T-helper 1 cell treated with Interleukin-12 subunit alpha and Interleukin-12 subunit beta and Interleukin-4 antibody, amounts not matched to agents 30 μg/mL and 1 μg/mL, for 36 hours (primary cell): Measurements from ENCODE around the gene MAP2K5.

Source experiments
- H3K27ac Mint-ChIP-seq: one replicate; pipeline ENCODE4 v1.8.0; 2021; ENCODE audit warnings: mild to moderate bottlenecking, mixed read lengths
- H3K27me3 Mint-ChIP-seq: one replicate; pipeline ENCODE4 v1.8.0; 2021; ENCODE audit warnings: low read depth, mixed read lengths
- H3K36me3 Mint-ChIP-seq: one replicate; pipeline ENCODE4 v1.8.0; 2021; ENCODE audit warnings: low read depth, mixed read lengths
- H3K4me1 Mint-ChIP-seq: one replicate; pipeline ENCODE4 v1.8.0; 2021; ENCODE audit warnings: low read depth, mixed read lengths
- H3K4me3 Mint-ChIP-seq: one replicate; pipeline ENCODE4 v1.8.0; 2021; ENCODE audit warnings: mild to moderate bottlenecking, moderate library complexity, mixed read lengths
- H3K9me3 Mint-ChIP-seq: one replicate; pipeline ENCODE4 v1.8.0; 2021; ENCODE audit warnings: mixed read lengths

The MAP2K5 gene

GRCh38 chr15:67544475-67544874 lies 2.0 kb downstream of the MAP2K5 start:
- Mint-ChIP-seq H3K9me3 (no peaks in the 10 kb centered on the region), H3K27me3 (no peaks in the 10 kb centered on the region), H3K4me3 (peak overlapping the region; percentile 16), H3K27ac (no peak overlapping the region), H3K4me1 (peaks cover 27% of the 10 kb centered on the region), H3K36me3 (peaks cover 6% of the 10 kb centered on the region)

GRCh38 chr15:67545864-67546263 lies 3.4 kb downstream of the MAP2K5 start:
- peaks cover 13% of the 10 kb centered on the region for H3K36me3 Mint-ChIP-seq
- H3K9me3 Mint-ChIP-seq: no peaks in the 10 kb centered on the region
- H3K4me1 Mint-ChIP-seq: peaks cover 22% of the 10 kb centered on the region
- H3K27me3 Mint-ChIP-seq: no peaks in the 10 kb centered on the region
- H3K4me3 Mint-ChIP-seq: no peak overlapping the region
- H3K27ac Mint-ChIP-seq: no peak overlapping the region

- Mint-ChIP-seq H3K27me3 (no peaks in the 10 kb centered on the region), H3K27ac (no peak overlapping the region), H3K36me3 (peaks cover 15% of the 10 kb centered on the region), H3K4me1 (peaks cover 17% of the 10 kb centered on the region), H3K4me3 (no peak overlapping the region), H3K9me3 (no peaks in the 10 kb centered on the region)
Observed at GRCh38 chr15:67547064-67547463, 4.6 kb downstream of the MAP2K5 start.

- peaks cover 17% of the 10 kb centered on the region for H3K4me1 Mint-ChIP-seq
Observed at GRCh38 chr15:67547836-67548235, 5.3 kb downstream of the MAP2K5 start.

GRCh38 chr15:67548236-67548852 lies 5.8 kb downstream of the MAP2K5 start:
- H3K4me1 Mint-ChIP-seq: peaks cover 14% of the 10 kb centered on the region

More at GRCh38 chr15:67547836-67548235, 5.3 kb downstream of the MAP2K5 start:
- Mint-ChIP-seq H3K27ac (no peak overlapping the region), H3K36me3 (peaks cover 15% of the 10 kb centered on the region), H3K27me3 (no peaks in the 10 kb centered on the region), H3K9me3 (no peaks in the 10 kb centered on the region), H3K4me3 (no peak overlapping the region)

GRCh38 chr15:67548862-67549651 lies 6.6 kb downstream of the MAP2K5 start:
- no peaks in the 10 kb centered on the region for H3K27me3 Mint-ChIP-seq
- peaks cover 11% of the 10 kb centered on the region for H3K4me1 Mint-ChIP-seq
- peaks cover 16% of the 10 kb centered on the region for H3K36me3 Mint-ChIP-seq
- no peaks in the 10 kb centered on the region for H3K9me3 Mint-ChIP-seq
- no peak overlapping the region for H3K4me3 Mint-ChIP-seq
- H3K27ac Mint-ChIP-seq: no peak overlapping the region

More at GRCh38 chr15:67548236-67548852, 5.8 kb downstream of the MAP2K5 start:
- H3K4me3 Mint-ChIP-seq: no peak overlapping the region
- no peaks in the 10 kb centered on the region for H3K27me3 Mint-ChIP-seq
- H3K27ac Mint-ChIP-seq: no peak overlapping the region
- peaks cover 16% of the 10 kb centered on the region for H3K36me3 Mint-ChIP-seq
- H3K9me3 Mint-ChIP-seq: no peaks in the 10 kb centered on the region

- Mint-ChIP-seq H3K9me3 (no peaks in the 10 kb centered on the region), H3K36me3 (peaks cover 19% of the 10 kb centered on the region), H3K4me3 (no peak overlapping the region), H3K27ac (no peak overlapping the region), H3K4me1 (peaks cover 6% of the 10 kb centered on the region), H3K27me3 (no peaks in the 10 kb centered on the region)
Observed at GRCh38 chr15:67549736-67550135, 7.2 kb downstream of the MAP2K5 start.

GRCh38 chr15:67550522-67550921 lies 8.0 kb downstream of the MAP2K5 start:
- Mint-ChIP-seq H3K27ac (no peak overlapping the region), H3K4me1 (peaks cover 2% of the 10 kb centered on the region), H3K27me3 (no peaks in the 10 kb centered on the region), H3K4me3 (no peak overlapping the region), H3K36me3 (peaks cover 18% of the 10 kb centered on the region), H3K9me3 (no peaks in the 10 kb centered on the region)

- peaks cover 2% of the 10 kb centered on the region for H3K4me1 Mint-ChIP-seq
- H3K4me3 Mint-ChIP-seq: no peak overlapping the region
- no peaks in the 10 kb centered on the region for H3K27me3 Mint-ChIP-seq
- no peaks in the 10 kb centered on the region for H3K9me3 Mint-ChIP-seq
- peaks cover 21% of the 10 kb centered on the region for H3K36me3 Mint-ChIP-seq
- no peak overlapping the region for H3K27ac Mint-ChIP-seq
Observed at GRCh38 chr15:67551207-67551743, 8.8 kb downstream of the MAP2K5 start.

GRCh38 chr15:67554580-67554979 lies 12.1 kb downstream of the MAP2K5 start:
- no peak overlapping the region for H3K4me3 Mint-ChIP-seq

GRCh38 chr15:67556976-67557570 lies 14.6 kb downstream of the MAP2K5 start:
- no peak overlapping the region for H3K27ac Mint-ChIP-seq
- H3K27me3 Mint-ChIP-seq: no peaks in the 10 kb centered on the region
- peaks cover 30% of the 10 kb centered on the region for H3K36me3 Mint-ChIP-seq

More at GRCh38 chr15:67554580-67554979, 12.1 kb downstream of the MAP2K5 start:
- H3K9me3 Mint-ChIP-seq: peaks cover 7% of the 10 kb centered on the region
- H3K4me1 Mint-ChIP-seq: no peaks in the 10 kb centered on the region
- H3K27ac Mint-ChIP-seq: no peak overlapping the region
- H3K27me3 Mint-ChIP-seq: no peaks in the 10 kb centered on the region
- H3K36me3 Mint-ChIP-seq: peaks cover 32% of the 10 kb centered on the region

GRCh38 chr15:67558502-67558901 lies 16.0 kb downstream of the MAP2K5 start:
- Mint-ChIP-seq H3K4me1 (no peaks in the 10 kb centered on the region), H3K27me3 (no peaks in the 10 kb centered on the region), H3K36me3 (peaks cover 31% of the 10 kb centered on the region), H3K4me3 (no peak overlapping the region), H3K27ac (no peak overlapping the region), H3K9me3 (peaks cover 7% of the 10 kb centered on the region)

More at GRCh38 chr15:67556976-67557570, 14.6 kb downstream of the MAP2K5 start:
- peaks cover 7% of the 10 kb centered on the region for H3K9me3 Mint-ChIP-seq
- no peak overlapping the region for H3K4me3 Mint-ChIP-seq
- no peaks in the 10 kb centered on the region for H3K4me1 Mint-ChIP-seq

GRCh38 chr15:67559158-67559557 lies 16.7 kb downstream of the MAP2K5 start:
- peaks cover 7% of the 10 kb centered on the region for H3K9me3 Mint-ChIP-seq
- no peaks in the 10 kb centered on the region for H3K27me3 Mint-ChIP-seq
- H3K27ac Mint-ChIP-seq: no peak overlapping the region
- no peak overlapping the region for H3K4me3 Mint-ChIP-seq
- peaks cover 31% of the 10 kb centered on the region for H3K36me3 Mint-ChIP-seq
- H3K4me1 Mint-ChIP-seq: peaks cover 5% of the 10 kb centered on the region

- H3K4me1 Mint-ChIP-seq: peaks cover 9% of the 10 kb centered on the region
- H3K4me3 Mint-ChIP-seq: no peak overlapping the region
- H3K9me3 Mint-ChIP-seq: peaks cover 7% of the 10 kb centered on the region
- H3K27ac Mint-ChIP-seq: no peak overlapping the region
- peaks cover 29% of the 10 kb centered on the region for H3K36me3 Mint-ChIP-seq
- no peaks in the 10 kb centered on the region for H3K27me3 Mint-ChIP-seq
Observed at GRCh38 chr15:67559576-67559975, 17.1 kb downstream of the MAP2K5 start.
